Tibial nerve (tissue), 4 donors: ENCODE data around the gene NCOA3. TPM values are rescaled to one million over a fixed set of nuclear protein-coding genes. Genes with fewer than 3 reads are reported as not detected.
"Not testable (repeated sequence)": the region's sequence is repeated elsewhere in the genome, so short reads cannot be mapped to it uniquely, and the experiment has no call there.

Source experiments
- DNase-seq, 2 donors: peaks; one replicate each; pipeline ENCODE4 v3.0.0-alpha.2; 2019; ENCODE audit warnings: low spot score in 2 of 2
- H3K27ac ChIP-seq, 4 donors: fragments of 200-600 bp; sonication (generic) in 3 of 4; one replicate each; pipeline ENCODE4 v1.5.1; 2017 to 2019; ENCODE audit warnings: mild to moderate bottlenecking in 1 of 4
- H3K27me3 ChIP-seq, 2 donors: fragments of 200-600 bp; sonication (generic) in 1 of 2; one replicate each; pipeline versions ENCODE4 v1.5.1 to v1.6.0; 2017 to 2019
- H3K36me3 ChIP-seq, 3 donors: fragments of 200-600 bp; sonication (generic); one replicate each; pipeline ENCODE4 v1.5.1; 2018 to 2019
- H3K4me1 ChIP-seq, 4 donors: fragments of 200-600 bp; sonication (generic) in 3 of 4; one replicate each; pipeline ENCODE4 v1.5.1; 2017 to 2019
- H3K4me3 ChIP-seq, 4 donors: fragments of 200-600 bp; sonication (generic) in 3 of 4; one replicate each; pipeline ENCODE4 v1.5.1; 2017 to 2019; ENCODE audit warnings: mild to moderate bottlenecking in 1 of 4, moderate library complexity in 1 of 4
- H3K9me3 ChIP-seq, 4 donors: fragments of 200-600 bp; sonication (generic) in 3 of 4; one replicate each; pipeline ENCODE4 v1.5.1; 2017 to 2019
- CTCF ChIP-seq, 5 experiments: fragments of 200-600 bp in 3 of 5; fragments of 450-650 bp in 2 of 5; sonication (generic) in 3 of 5; IDR thresholded peaks; one replicate each; pipeline ENCODE4 v1.5.1; 2016 to 2019; ENCODE audit warnings: antibody characterized with exemption in 5 of 5, mild to moderate bottlenecking in 3 of 5, moderate library complexity in 2 of 5
- EP300 ChIP-seq, 2 donors: sonication (generic); formaldehyde crosslinking; IDR thresholded peaks; one replicate each; pipeline ENCODE4 v1.6.1; 2017; ENCODE audit warnings: antibody characterized with exemption in 2 of 2, mild to moderate bottlenecking in 1 of 2
- POLR2A ChIP-seq, 2 donors: fragments of 450-650 bp; IDR thresholded peaks; one replicate each; pipeline ENCODE4 v1.6.1; 2017; ENCODE audit warnings: antibody characterized with exemption in 2 of 2, mild to moderate bottlenecking in 2 of 2, moderate library complexity in 2 of 2
- WGBS, 2 donors: methylation state at CpG; one replicate each; pipeline ENCODE4 v1.1.5; 2018; 5-methylcytosine and 5-hydroxymethylcytosine counted together
- total RNA-seq, 4 donors: library from RNA; depleted of rRNA; stranded (reverse); fragments of >200 nt; gene quantifications; one replicate each; pipeline ENCODE4 v1.1.0, GENCODE V29; 2016

NCOA3 gene
- total RNA-seq, 4 donors from 2014 or later: 38.0 to 48.9 (median 40.7) TPM

DNA sequence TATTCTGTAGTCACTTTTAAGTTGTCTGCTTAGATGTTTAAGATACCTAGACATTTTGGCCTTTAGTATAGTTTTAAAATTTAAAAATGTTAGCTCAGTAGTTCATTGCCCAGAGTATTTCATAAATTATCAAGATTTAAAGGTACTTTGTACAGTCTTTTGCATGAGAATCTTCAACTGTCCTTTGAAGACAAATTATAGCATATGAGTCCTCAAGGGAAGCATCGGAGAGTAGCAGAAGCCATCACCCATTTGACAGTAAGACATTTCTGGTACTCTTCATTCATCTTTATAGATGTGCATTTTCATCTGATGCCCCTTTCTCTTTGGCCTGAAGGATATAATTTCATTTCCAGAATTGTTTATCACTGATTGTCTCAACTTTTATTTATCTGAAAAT is 89.5 kb downstream of the NCOA3 start:
- no peak for DNase-seq
- TF ChIP-seq POLR2A (IDR thresholded peaks at IDR 0.05) (no peak), CTCF (IDR thresholded peaks at IDR 0.05) (no peak), EP300 (IDR thresholded peaks at IDR 0.05) (no peak)
- peaks cover 0 to 23% (median 5%) of the 10 kb centered on the region in 4 donors for H3K4me1 ChIP-seq
- no peaks in the 10 kb centered on the region for H3K27me3 ChIP-seq
- H3K9me3 ChIP-seq: no peaks in the 10 kb centered on the region
- 83 to 89% methylated on average over 1 of the region's 1 CpG for WGBS, 2 donors
- H3K4me3 ChIP-seq: no peak overlapping the region
- H3K36me3 ChIP-seq: peaks cover 0 to 8% (median 0%) of the 10 kb centered on the region in 3 donors
- no peak overlapping the region for H3K27ac ChIP-seq

DNA sequence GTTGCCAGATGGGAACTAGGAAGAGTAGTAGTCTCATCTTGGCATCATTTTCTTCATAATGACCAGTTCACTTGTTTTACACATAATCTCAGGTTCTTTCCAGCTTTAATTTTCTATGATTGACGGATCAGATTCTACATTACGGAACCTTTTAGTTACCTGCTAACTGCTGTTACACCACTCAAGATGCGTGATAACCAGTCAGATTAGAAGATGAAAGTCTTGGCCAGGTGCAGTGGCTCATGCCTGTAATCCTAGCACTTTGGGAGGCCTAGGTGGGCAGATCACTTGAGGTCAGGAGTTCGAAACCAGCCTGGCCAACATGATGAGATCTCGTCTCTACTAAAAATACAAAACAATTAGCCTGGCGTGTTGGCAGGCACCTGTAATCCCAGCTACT is 92.5 kb downstream of the NCOA3 start:
- no peak overlapping the region for H3K4me3 ChIP-seq
- 96 to 97% methylated on average over 6 of the region's 6 CpGs for WGBS, 2 donors
- peaks cover 0 to 9% (median 0%) of the 10 kb centered on the region in 4 donors for H3K4me1 ChIP-seq
- H3K27ac ChIP-seq: no peak overlapping the region
- no peaks in the 10 kb centered on the region for H3K27me3 ChIP-seq
- H3K9me3 ChIP-seq: no peaks in the 10 kb centered on the region
- H3K36me3 ChIP-seq: peaks cover 0 to 5% (median 0%) of the 10 kb centered on the region in 3 donors
- DNase-seq: no peak
- no peak for TF ChIP-seq POLR2A (IDR thresholded peaks at IDR 0.05)
- TF ChIP-seq EP300 (IDR thresholded peaks at IDR 0.05): no peak
- no peak for TF ChIP-seq CTCF (IDR thresholded peaks at IDR 0.05)

- H3K36me3 ChIP-seq, H3K9me3 ChIP-seq, H3K4me3 ChIP-seq, H3K27ac ChIP-seq, H3K27me3 ChIP-seq, DNase-seq: not testable (repeated sequence)
- 97 to 98% methylated on average over 10 of the region's 10 CpGs for WGBS, 2 donors
- peaks cover 0 to 10% (median 0%) of the 10 kb centered on the region in 4 donors for H3K4me1 ChIP-seq
Observed at GRCh38 chr20:47595138-47595537, 93.5 kb downstream of the NCOA3 start.

DNA sequence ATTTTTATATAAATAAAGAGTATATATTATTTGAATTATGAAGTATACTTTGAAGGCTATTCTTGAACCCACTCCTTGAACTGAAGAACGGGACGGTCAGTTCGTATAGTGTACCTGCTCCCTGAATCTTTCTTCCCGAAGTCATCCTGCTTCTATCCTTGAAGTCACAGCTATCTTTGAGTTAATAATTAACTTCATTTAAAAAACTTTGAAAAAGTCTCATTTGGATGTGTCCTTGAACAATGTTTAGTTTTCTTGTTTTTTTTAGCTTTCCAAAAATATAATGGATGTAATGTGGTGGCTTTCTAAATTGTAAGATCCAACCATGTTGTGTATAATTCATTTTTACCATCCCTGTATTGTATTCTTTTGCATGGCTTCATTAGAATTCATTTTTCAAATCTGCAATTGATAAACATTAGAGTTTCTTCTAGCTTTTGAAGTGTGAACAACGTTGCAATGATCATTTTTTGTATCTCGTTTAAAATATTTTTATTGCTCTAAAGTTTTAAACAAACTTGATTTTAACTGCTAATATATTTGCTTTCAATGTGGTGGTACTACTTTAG is 94.4 kb downstream of the NCOA3 start:
- WGBS, 2 donors: 90 to 93% methylated on average over 6 of the region's 6 CpGs
- Histone ChIP-seq H3K27me3 (no peaks in the 10 kb centered on the region), H3K4me3 (no peak overlapping the region), H3K27ac (no peak overlapping the region), H3K36me3 (no peaks in the 10 kb centered on the region), H3K4me1 (peaks cover 0 to 10% (median 0%) of the 10 kb centered on the region in 4 donors), H3K9me3 (no peaks in the 10 kb centered on the region)
- TF ChIP-seq POLR2A (IDR thresholded peaks at IDR 0.05) (no peak), CTCF (IDR thresholded peaks at IDR 0.05) (no peak), EP300 (IDR thresholded peaks at IDR 0.05) (no peak)
- no peak for DNase-seq

GRCh38 chr20:47597090-47597489 is 95.4 kb downstream of the NCOA3 start:
- H3K4me1 ChIP-seq: peaks cover 0 to 12% (median 0%) of the 10 kb centered on the region in 4 donors
- no peak for DNase-seq
- H3K27ac ChIP-seq: no peak overlapping the region
- no peaks in the 10 kb centered on the region for H3K36me3 ChIP-seq
- H3K27me3 ChIP-seq: no peaks in the 10 kb centered on the region
- TF ChIP-seq CTCF (IDR thresholded peaks at IDR 0.05) (no peak), EP300 (IDR thresholded peaks at IDR 0.05) (no peak), POLR2A (IDR thresholded peaks at IDR 0.05) (no peak)
- no peaks in the 10 kb centered on the region for H3K9me3 ChIP-seq
- H3K4me3 ChIP-seq: no peak overlapping the region
